GM12801 (cell line): ENCODE results near the gene FN1.

Source experiments
- TF ChIP-seq, protein P1 (sequence below): IDR thresholded peaks from one replicate; pipeline ENCODE4 v1.5.1; 2011; ENCODE audit warnings: control low read depth; ENCODE audit not compliant: insufficient read length; ENCODE audit errors: extremely low read depth

FN1 gene

DNA sequence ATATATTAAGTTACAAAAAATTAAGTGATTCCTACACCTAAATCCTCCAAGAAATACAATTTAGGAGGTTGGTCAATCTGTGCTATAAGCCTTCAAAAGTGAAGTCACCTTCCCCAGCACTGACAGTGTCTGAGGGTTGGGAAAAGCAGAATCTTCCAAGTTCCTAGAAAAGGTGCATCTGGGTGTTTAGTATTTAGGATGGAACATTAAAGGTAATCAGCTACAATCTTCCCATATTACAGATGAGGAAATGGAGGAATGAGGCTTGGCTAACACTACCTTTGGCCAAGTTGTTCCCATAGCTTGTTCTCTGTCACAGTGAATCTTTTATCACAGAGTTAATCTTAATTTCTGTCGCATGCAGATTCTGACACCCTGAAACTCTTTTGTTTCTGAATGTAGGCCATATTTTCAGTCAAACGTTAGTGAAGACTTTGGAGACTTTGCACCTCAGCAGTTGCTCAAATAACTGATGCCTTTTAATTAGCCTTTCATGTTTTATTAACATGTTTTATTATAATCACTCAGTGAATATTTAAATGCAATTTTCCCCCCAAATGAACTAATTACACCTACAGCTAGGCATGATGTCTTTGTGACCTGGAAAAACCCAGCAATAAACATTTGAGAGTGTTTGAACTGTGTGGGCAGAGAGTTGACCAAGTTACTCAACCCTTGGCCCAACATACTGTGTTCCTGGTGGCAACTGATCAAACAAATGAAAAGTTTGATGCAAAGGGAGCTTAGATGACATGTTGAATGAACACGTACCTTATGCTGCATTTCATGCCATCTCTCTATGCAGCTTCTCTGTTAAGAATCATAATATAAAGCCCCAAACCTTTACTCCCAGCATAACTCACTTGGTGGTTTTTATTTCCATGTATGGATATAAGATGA is 17.6 kb downstream of the FN1 start:
- TF ChIP-seq, protein P1, sequence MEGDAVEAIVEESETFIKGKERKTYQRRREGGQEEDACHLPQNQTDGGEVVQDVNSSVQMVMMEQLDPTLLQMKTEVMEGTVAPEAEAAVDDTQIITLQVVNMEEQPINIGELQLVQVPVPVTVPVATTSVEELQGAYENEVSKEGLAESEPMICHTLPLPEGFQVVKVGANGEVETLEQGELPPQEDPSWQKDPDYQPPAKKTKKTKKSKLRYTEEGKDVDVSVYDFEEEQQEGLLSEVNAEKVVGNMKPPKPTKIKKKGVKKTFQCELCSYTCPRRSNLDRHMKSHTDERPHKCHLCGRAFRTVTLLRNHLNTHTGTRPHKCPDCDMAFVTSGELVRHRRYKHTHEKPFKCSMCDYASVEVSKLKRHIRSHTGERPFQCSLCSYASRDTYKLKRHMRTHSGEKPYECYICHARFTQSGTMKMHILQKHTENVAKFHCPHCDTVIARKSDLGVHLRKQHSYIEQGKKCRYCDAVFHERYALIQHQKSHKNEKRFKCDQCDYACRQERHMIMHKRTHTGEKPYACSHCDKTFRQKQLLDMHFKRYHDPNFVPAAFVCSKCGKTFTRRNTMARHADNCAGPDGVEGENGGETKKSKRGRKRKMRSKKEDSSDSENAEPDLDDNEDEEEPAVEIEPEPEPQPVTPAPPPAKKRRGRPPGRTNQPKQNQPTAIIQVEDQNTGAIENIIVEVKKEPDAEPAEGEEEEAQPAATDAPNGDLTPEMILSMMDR, result no peak

DNA sequence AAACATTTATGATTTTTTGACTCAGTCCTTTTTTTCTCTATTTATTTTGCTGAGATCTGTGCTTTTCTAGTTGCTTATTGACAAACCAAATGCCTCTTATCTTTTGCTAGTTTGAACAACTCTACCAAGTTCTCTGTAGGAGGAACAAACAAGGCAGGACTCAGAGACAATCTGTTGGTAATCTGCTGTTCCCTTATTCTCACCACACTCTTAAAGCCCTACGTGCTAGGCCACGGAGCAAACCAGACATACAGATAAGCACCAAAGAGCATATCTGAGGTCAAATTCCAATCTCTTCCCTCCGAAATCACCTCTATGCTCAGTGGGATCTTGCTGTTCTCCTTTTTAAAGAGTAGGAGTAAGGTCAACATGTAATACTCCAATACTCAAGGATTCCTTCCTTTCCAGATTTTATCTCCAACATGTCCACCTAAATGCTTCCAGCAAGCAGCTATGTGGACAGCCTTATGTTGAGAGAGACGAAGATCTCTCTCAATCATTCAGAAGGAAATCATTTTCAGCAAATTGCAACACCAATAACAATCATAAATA is 18.4 kb downstream of the FN1 start:
- TF ChIP-seq, protein P1, result no peak

DNA sequence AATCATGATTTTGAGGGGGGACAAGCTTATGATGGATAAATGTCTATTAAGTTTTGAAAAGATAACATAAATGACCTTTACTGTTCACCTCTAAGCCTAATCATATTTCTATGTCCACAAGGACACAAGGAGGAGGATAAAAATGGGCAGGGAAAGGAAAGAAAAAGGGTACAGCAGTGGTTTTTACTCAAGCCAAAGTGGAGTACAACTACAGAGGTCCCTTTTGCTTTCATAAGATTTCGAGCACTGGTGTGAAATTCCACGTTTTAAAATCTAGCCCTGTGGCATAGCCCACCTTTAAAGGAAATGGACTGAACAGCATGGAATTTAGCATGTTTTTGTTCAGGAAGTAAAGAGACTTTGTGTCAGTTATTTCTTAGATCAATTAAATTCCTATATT is 19.2 kb downstream of the FN1 start:
- TF ChIP-seq, protein P1, result no peak

DNA sequence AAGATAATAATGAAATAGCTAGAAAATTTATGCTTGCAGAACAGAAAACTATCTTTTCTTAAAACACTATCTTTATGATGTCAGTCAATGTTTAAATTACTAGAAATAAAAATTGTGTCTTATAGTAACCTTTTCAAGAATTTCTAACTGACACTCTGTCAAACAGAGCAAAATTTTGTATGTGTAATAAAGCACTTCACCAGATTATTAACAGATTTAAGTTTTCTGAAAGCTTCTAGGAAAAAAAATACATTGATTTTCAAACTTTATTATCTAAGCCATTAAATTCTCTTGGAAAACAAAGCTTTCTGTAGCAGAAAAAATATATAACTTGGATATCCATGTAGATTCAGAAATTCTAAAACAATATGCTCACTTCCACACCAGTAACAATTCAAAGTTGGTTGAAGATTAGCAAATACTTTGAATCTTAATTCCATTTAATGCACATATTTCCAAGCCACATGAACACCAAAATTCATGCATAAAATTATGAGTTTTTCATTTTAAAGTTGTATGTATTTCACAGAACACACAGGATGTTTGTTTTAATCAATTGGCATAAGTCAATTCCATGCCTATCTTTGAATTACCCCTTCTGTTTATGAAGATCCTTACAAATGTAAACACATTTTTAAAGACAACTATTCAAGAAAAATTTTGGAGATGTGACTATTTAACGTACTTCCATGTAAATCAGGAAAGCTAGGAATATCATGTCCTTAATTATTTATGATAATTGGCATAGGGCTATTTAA is 19.9 kb downstream of the FN1 start:
- TF ChIP-seq, protein P1, result no peak

- TF ChIP-seq, protein P1, result no peak
These were observed 20.6 kb downstream of the FN1 start for GRCh38 chr2:215415218-215415617.

GRCh38 chr2:215414674-215415073 is 21.2 kb downstream of the FN1 start:
- TF ChIP-seq, protein P1, result no peak

- TF ChIP-seq, protein P1, result no peak
These were observed 21.9 kb downstream of the FN1 start for GRCh38 chr2:215413974-215414373.
